ENCODE measurements around the gene JPH4.
"Not testable (repeated sequence)": the region's sequence is repeated elsewhere in the genome, so short reads cannot be mapped to it uniquely, and the experiment has no call there.

Gene JPH4

DNA sequence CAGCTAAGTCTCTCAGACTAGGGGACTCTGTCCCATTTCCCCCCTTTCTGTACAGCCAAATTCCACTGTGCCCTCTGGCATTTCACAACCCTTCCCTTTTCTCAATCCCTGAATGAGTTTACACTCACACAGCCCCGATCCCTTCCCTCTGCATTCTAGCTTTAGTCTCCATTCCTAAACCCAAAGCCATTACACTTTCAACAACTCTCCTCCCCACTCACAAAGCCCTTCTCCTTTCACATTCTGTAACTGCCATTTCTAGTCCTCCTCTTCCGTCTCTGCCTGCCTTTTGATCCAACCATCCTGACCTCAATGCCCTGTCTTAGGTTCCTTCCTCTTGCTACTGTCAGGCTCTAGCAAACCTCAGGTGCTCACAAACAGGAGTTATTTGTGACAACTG is 30.7 kb downstream of the JPH4 start:
- DNase-seq (ENCODE audit: low read depth): no peak

DNA sequence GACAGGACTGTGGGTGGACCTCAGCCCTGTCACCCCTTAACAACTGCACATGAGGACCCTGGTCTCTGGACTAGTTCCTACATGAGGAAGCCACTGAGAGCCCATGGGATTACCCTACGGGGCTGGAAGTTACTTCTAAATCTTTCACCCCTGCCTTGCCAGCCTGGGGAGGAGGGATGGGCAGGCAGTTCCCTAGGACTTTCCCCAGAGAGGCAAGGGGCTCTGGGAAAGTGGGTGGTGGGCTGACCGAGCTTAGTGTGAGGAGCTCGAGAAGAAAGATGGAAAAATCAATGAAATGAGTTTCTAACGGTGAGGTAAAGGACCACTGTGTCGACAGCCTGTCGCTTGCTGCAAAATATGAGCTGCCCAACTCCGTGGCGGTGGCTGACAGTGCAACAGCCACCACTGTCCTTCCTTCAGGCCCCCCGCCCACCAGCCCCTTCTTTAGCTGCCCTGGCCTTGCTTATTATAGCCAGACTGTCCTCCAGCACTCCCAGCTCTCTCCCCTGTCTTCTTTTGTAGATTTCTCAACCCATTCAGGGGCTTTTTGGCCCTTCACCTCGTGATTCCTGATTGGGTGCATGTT is 32.0 kb downstream of the JPH4 start:
- DNase-seq (ENCODE audit: low read depth): no peak

GRCh38 chr14:23545740-23546365 is 32.7 kb downstream of the JPH4 start:
- no peak for DNase-seq (ENCODE audit: low read depth)

DNA sequence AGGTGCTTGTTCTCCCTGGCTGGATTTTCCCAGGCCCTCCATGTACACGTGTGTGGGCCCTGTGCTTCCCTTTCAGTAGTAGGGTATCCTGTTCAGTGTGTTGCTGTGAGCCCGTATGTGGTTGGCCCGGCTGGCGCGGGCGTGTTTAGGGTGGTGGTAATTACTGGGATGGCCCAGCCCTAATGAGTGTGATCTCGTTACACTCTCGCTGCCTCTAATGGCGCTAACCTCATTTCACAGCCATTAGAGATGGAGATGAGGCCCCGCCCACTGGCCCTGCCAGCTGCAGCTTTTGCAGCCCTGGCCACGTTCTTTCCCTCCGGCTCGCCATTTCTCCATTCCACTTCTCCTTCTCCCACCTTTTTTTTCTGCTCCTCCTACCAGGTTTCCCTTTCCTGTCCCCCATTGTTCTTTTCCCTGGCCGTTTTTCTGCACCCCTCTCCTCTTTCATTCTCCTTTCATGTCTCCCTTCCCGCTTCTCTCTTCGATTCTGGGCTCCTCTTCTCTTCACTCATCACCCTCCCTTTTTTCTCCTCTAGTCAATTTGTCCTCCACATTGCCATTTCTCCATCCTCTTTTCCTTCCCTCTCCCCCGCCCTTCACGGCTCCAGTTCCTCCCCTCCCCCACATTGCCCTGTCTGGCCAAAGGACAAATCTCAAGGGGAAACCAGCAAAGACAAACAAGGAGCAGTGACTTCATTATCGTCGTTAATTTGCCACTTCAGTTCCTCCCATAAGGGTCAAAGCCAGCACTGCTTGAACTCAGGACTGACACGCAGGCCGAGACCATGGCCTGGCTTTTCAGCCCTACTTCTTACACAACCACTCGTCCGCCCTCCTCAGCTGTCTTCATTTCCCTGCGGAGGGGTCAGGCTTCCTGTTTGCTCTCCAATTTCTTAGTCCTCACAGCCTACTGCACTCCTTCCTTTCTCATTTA is 33.8 kb downstream of the JPH4 start:
- DNase-seq (ENCODE audit: low read depth): no peak

DNA sequence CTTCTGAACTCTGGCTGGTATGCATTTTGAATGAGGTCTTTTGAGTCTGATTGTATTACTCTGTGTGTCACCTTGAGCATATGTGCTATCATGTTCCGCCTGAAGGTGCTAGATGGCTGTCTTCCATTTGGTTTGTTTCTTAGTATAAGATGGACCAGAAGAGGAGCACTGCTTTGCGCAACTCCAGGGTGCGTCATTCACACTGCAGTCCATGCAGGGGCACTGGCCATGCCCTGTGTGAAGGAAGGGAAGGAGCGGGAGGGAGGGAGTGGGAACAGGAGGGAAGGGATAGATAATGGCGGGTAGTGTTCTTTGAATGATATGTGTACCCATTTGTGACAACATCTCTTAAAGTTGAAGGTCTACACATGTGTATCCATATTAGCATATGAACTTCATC is 35.2 kb downstream of the JPH4 start:
- no peak for DNase-seq (ENCODE audit: low read depth)

DNA sequence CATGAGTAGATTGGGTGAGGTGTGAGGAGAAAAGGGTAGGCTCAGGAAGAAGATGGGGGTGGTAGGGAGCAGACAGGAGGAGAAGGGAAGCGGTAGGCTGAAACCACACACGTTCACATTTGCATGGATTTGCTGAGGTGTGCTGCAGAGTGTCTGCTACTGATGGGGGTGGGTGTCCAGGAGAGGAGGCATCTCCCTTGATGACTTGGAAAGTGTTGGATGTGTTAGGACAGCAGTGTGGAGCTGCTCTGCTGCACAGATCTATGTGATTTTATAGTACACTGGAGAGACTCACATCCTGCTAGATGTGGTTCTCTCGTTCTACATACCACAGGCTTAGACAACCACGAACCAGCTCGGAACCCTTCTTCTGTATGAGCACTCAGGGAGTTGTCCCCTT is 36.3 kb downstream of the JPH4 start:
- DNase-seq (ENCODE audit: low read depth): no peak

DNA sequence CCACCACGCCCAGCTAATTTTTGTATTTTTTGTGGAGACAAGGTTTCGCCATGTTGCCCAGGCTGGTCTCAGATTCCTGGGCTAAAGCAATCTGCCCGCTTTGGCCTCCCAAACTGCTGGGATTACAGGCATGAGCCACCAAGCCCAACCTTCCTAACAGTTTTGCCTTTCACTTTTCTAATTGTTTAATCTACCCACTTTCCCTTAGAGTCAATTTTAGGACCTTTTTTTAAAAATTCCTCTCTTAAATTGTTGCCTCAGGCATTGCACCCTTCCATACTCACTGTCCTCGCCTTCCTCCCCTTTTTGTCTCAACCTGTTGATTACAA is 38.5 kb downstream of the JPH4 start:
- DNase-seq (ENCODE audit: low read depth): no peak

- DNase-seq (ENCODE audit: low read depth): no peak
Measured at GRCh38 chr14:23539248-23540140, 39.1 kb downstream of the JPH4 start.

GRCh38 chr14:23538785-23539184 is 39.8 kb downstream of the JPH4 start:
- DNase-seq (ENCODE audit: low read depth): no peak

DNA sequence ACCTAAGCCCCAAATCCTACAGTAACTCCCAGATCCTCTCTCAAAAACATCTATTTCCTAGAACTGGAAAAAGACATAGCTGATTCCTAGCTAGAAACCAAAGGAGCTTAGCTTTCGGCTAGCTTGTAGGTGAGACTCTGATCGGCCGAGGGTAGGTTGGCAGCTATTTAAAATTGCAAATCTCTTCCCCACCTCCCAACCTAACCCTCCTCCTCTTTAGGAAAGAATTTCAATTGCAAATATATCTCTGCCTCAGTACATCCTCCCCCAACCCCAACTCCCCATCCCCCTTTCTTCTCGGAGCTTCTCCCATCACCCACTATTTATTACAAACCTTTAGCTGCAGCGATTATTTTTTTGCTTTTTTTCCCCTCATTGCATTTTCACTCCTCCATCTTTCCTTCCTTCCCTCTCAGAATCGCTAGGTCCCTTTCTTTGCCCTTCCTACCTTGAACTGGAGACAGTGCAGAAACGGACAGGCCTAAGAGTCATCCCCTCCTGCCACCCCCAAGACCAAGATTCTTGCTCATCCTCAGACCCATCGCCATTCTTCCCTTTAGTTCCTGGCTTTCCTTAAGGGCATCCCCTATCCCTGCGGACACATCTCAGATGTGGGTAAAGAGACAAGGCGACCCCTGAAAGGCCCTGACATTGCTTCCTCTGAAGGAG is 40.4 kb downstream of the JPH4 start:
- no peak for DNase-seq (ENCODE audit: low read depth)

DNA sequence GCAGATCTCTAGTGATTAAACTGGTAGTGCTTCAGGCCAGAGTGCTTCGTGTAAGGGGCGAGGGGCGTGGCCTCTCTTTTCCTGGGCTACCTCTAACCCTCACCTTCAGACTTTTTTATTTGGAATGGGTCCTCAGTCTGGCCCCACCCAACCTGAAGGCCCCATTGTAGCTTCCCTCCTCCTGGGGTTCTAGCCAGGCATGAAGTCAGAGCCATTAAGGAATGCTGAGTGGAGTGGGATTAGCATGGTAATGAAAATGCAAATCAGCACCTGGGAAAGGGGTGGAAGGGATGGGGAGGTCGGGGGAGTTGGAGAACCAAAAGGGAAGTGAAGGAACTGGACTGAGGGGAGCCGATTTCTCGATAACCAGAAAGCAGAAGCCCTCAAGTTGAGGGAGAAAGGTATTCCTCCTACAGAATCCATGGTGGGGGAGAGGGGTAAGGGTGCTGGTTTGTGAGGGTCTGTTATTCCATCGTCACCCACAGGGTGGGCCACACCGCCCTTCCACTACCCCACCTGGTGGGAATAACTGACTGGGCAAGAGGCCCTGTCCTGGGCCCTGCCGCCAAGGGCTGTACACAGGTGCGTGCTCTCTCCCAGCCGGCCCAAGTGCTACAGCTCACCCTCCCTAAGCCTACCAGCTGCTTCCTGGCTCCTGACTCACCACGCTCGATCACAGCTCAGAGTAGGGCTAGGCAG is 41.1 kb downstream of the JPH4 start:
- DNase-seq (ENCODE audit: low read depth): no peak

- not testable (repeated sequence) for DNase-seq (ENCODE audit: low read depth)
Measured at GRCh38 chr14:23536906-23537305, 41.7 kb downstream of the JPH4 start.

DNA sequence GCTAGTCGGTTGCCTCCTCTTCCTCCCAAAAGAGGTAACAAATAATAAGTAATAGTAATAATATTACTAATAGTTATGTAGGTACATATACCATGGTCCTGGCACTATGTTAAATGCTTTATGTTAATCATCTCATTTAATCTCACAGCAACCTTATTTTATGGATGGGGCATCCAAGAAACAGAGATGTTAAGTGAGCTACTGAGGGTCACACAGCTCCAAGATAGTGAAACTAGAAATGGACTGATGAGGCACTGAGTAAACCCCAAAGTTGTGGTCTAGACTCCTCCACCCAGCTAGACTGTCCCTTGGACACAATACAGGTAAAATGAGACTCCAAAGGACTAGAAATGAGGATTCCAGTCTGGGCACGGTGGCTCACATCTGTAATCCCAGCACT is 42.1 kb downstream of the JPH4 start:
- DNase-seq (ENCODE audit: low read depth): no peak

DNA sequence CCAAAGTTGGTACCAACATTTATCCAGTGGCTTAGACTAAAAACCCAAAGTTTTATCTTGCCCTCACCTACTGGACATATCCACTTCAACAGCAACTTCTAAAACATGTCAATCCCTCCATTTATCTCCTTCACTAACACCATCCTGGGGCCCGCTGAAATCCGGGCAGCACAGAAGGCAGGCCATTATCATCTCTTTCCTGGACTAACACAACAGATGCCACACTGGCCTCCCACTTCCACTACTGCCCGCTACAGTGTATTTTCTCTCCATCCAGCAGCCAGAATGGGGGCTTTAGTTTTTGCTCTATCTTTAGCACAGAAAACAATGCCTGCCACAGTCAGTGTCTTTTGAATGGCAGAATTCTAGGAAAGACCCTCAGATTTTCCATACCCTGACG is 42.6 kb downstream of the JPH4 start:
- DNase-seq (ENCODE audit: low read depth): no peak

GRCh38 chr14:23533652-23534435 is 44.7 kb downstream of the JPH4 start:
- DNase-seq (ENCODE audit: low read depth): no peak

- no peak for DNase-seq (ENCODE audit: low read depth)
Measured at GRCh38 chr14:23532658-23533057, 45.9 kb downstream of the JPH4 start.

DNA sequence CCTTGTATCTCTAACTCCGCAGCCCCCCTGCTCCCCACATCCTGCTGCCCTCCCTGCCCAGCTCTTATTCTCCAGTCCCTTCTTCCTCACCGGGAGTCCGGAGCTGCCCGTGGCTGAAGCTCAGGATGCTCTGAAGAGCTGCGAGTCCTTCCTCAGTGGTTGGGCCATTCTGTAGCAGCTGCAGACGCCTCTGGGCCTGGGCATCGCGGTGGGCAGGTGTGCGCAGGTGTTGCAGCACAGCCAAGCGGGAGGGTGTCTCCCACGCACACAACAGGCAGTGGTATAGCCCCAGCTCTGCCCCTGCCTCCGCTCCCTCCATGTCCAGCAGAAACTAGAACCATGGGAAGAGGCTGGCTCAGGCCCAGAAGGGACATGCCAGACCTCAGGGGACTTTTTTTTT is 47.2 kb downstream of the JPH4 start:
- no peak for DNase-seq (ENCODE audit: low read depth)

DNA sequence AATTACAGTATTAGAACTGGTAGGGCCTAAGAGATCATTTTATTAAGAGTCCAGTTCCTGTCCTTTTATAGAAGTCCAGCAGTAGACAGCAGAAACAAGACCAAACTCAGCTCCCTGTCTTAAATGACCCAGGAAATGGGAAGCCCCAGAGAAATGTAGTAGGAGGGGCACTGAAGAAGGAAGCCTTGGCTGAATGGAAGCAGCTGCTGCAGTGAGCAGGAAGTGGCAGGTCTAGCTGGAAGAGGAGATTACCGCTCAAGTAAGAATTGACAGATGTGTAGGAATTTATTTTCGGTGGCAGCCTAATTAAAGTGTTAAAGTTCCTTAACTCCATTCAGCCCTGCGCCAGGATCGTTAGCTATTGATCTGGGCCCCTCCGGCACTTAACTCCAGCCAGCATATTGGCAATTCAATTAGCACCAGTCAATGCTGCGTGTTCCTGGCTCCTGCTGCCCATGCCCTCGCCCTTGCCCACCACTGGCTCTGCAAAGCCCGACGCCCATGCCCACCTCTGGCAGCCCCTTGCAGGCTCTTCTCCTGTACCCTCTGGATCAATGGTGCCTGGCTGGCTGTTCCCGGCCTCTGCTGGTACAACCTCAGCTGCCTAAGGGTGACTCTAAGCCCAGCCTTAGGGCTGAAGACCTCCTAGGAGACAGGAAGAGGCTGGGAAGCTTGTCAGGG is 48.1 kb downstream of the JPH4 start:
- no peak for DNase-seq (ENCODE audit: low read depth)

- no peak for DNase-seq (ENCODE audit: low read depth)
Measured at GRCh38 chr14:23529016-23529415, 49.6 kb downstream of the JPH4 start.

- DNase-seq (ENCODE audit: low read depth): no peak
Measured at GRCh38 chr14:23528555-23528954, 50.0 kb downstream of the JPH4 start.

All from GM04503 (cell line).